Stomach (tissue), 4 donors: ENCODE results near the gene DPYSL4.

Experiments
- CTCF ChIP-seq, 7 experiments: fragments of 450-650 bp in 4 of 7; fragments of 200-600 bp in 3 of 7; sonication (generic) in 3 of 7; IDR thresholded peaks; one replicate each; pipeline ENCODE4 v1.5.1; 2016 to 2019; ENCODE audit warnings: antibody characterized with exemption in 7 of 7, control low read depth in 2 of 7, mild to moderate bottlenecking in 1 of 7
- POLR2A ChIP-seq, 4 donors: fragments of 450-650 bp; IDR thresholded peaks; one replicate each; pipeline ENCODE4 v1.6.1; 2016; ENCODE audit warnings: antibody characterized with exemption in 4 of 4, control low read depth in 2 of 4, mild to moderate bottlenecking in 1 of 4, moderate library complexity in 1 of 4
- POLR2AphosphoS5 ChIP-seq, 3 donors: sonication (generic); formaldehyde crosslinking; IDR thresholded peaks; one replicate each; pipeline ENCODE4 v1.6.1; 2016; ENCODE audit warnings: antibody characterized with exemption in 3 of 3

GRCh38 chr10:132167976-132168375 is 18.8 kb upstream of the DPYSL4 start:
- no peak for TF ChIP-seq CTCF (IDR thresholded peaks at IDR 0.05)
- TF ChIP-seq POLR2A (IDR thresholded peaks at IDR 0.05): no peak
- no peak for TF ChIP-seq POLR2AphosphoS5 (IDR thresholded peaks at IDR 0.05)
